ENCODE measurements around the gene MT3. TPM values are rescaled to one million over a fixed set of nuclear protein-coding genes. Genes with fewer than 3 reads are reported as not detected.
"Not testable (repeated sequence)": the region's sequence is repeated elsewhere in the genome, so short reads cannot be mapped to it uniquely, and the experiment has no call there.

MT3 gene
- total RNA-seq, 1 donor from 2014 or later: 4.9 TPM

DNA sequence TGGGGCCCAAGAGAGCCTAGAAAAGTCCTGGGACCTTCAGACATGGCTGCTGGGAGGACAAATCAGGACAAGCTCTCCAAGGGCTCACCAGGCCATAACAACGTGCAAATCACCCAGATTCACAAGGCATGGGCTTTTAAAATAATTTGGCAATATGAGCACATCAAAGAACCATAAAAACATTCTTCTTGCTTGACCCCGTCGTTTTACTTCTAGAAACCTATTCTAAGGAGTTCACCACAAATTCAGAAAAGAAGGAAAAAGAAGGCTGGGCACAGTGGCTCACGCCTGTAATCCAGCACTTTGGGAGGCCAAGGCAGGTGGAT, 12.1 kb upstream of the MT3 start:
- intact Hi-C loops (cut with micrococcal nuclease): loop anchor here (1.0 to 2.0 kb wide), 4 partner anchors 23 to 125 kb away; partner anchors contain the start of gene MT1X

DNA sequence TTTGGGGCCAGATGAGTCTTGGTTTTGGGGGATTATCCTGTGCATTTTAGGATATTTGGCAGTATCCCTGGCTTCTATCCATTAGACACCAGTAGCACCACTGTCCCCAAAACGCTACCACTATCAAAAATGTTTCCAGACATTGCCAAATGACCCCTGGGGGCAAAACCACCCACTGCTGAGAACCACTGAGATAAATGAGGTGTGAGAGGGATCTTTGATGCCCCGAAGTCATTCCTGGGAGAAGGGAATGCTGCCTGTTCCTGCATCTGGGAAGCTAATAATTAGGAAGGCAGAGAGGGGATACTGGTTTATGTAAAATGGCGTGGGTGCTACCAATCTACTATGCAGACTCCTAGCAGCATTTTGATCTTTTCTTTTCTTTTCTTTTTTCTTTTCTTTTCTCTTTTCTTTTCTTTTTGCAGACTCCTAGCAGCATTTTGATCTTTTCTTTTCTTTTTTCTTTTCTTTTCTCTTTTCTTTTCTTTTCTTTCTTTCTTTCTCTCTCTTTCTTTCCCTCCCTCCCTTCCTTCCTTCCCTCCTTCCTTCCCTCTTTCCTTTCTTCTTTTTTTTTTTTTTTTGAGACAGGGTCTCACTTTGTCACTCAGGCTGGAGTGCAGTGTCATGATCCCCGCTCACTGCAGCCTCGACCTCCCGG, 8.8 kb upstream of the MT3 start:
- intact Hi-C loops (cut with micrococcal nuclease): no loop called here

DNA sequence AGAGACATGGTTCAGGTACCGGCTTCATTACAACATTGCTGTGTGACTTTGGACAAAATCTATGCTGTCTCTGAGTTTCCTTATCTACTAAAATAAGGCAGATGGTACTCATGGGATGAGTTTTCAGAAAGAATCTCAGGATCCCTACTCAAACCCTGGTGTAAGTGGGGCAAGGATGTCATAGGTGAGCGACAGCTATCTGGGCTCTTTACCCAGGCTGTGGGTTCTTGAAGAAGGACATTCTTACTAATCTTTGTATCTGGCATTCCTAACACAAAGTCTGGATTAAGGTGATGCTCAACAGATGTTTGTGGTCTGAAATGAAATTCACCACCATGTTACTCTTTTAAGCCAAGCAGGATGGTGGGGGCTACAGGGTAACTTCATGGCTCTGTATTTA, 6.4 kb upstream of the MT3 start:
- intact Hi-C loops (cut with micrococcal nuclease): not testable (repeated sequence)

DNA sequence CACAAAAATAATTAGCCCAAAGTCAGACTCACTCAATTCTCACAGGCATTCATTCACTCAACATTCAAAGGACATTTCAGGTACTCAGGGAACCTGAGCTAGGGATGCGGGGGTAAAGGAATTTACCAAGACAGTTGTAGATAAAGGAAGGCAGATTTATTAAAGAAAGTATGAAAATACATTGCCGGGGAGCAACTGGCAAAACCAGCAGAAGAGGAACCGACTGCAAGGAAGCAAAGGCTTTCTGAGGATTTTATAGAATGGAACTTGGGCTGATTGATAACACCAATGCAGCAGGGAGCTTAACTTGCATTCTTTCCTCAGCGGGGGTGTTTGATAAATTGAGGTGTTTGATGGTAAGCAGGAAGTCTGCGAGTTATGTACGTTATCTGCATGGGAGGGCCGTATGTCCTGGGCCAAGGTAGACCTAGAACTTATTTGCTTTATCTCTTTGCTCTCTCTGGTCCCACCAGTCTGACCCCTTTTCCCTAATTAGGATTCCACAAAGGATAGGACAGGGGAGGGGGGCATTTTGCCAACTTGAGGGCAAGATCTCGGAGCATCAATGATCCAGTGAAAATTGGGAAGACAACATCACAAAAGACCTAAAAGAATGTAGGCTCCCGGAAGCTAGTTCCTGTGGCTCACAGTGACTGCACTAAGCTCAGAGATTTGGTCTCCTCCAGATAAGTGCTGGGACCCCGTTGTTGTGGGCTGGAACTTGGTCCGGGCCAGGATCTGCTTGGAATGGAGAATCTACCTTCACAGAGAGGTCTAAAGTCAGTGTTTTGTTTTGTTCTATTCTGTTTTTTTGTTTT, 5.8 kb upstream of the MT3 start:
- intact Hi-C loops (cut with micrococcal nuclease): no loop called here

DNA sequence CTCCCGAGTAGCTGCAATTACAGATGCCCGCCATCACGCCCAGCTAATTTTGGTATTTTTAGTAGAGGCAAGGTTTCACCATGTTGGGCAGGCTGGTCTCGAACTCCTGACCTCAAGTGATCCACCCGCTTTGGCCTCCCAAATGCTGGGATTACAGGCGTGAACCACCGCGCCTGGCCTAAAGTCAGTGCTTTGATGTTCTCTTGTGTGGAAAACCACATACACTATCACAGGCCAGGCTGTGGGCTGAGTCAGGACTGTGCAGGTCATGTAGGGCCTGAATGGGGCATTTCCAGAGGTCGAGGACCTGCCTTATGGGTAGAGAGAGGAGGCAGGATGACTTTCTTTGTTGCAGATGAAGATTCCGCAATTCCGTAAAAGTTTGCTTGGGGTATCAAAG, 5.1 kb upstream of the MT3 start:
- intact Hi-C loops (cut with micrococcal nuclease): no loop called here

DNA sequence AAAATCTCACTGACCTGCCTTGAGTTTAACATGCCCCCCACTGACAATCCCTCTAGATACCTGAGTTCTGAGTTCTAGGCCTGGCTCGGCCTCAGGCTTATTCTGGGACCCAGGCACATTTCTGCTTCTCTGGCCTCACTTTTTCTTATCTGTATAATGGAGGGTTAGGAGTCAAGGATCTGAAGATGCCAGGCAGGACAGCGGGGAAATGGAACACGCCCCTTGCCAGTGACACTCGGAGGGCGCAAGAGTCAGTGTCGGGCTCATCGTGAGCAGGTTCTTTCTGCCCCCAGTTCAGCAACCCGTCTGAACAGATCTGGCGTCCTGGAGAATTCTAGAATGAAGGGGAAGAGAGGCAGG, 567 bp upstream of the MT3 start:
- intact Hi-C loops (cut with micrococcal nuclease): no loop called here

DNA sequence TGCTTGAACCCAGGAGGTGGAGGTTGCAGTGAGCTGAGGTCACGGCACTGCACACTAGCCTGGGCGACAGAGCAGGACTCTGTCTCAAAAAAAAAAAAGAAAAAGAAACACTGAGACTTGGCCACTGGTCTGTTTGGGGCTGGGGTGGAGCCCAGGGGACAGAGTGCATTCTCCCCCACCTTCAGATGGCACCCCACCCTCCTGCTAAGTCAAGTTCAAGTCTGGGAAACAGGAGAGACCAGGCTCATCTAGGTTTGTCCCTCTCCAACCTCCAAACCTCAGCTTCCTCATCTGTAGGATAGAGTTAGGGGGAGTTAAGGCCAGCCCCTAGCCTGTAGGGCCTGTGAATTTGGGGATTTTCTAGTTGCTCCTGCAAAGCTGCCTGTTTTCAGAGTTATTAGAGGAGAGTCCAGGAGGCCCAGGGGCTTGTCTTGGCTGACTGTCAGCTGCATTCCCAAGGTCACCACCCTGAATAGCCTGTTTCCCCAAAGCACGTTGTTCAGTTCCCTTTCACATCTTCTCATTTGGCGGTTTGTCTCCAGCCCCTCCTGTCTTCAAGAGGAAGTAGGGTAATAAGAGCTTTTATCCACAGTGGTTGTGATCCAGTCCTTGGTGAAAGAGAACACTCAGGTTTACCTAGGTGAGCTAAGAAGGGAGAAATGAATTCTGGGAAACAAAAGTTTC, 2.2 kb downstream of the MT3 start:
- intact Hi-C loops (cut with micrococcal nuclease): no loop called here

DNA sequence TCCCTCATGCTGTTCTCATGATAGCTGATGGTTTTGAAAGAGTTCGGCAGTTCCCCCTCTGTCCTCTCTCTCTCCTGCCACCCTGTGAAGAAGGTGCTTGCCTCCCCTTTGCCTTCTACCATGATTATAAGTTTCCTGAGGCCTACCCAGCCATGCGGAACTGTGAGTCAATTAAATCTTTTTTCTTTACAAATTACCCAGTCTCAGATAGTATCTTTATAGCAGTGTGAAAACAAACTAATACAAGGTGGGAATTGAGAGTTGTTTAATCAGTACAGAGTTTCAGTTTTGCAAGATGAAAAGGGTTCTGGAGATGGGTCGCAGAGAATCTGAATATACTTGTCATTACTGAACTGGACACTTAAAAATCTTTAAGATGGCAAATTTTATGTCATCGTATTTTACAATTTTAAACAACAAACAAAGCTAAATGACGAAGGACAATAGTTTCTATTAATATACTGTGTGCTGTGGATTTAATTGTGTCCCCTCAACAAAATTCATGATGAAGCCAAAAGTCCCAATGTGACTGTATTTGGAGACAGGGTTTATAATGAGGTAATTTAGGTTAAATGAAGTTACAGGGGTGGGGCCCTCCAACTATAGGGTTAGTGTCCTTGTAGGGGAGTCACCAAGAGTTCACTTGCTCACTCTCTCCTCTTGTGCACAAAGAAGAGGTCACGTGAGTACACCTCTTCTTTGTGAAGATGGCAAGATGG, 4.4 kb downstream of the MT3 start:
- intact Hi-C loops (cut with micrococcal nuclease): no loop called here

DNA sequence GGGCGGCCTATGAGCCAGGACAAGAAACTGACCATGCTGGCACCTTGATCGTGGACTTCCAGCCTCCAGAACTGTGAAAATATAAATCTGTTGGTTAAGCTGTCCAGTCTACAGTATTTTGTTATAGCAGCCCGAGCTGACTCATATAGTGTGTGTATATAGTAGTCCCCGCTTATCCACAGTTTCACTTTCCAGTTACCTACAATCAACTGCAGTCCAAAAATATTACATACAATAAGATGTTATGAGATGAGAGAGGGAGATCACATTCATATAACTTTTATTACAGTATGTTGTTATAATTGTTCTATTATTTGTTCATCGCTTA, 4.9 kb downstream of the MT3 start:
- intact Hi-C loops (cut with micrococcal nuclease): no loop called here

DNA sequence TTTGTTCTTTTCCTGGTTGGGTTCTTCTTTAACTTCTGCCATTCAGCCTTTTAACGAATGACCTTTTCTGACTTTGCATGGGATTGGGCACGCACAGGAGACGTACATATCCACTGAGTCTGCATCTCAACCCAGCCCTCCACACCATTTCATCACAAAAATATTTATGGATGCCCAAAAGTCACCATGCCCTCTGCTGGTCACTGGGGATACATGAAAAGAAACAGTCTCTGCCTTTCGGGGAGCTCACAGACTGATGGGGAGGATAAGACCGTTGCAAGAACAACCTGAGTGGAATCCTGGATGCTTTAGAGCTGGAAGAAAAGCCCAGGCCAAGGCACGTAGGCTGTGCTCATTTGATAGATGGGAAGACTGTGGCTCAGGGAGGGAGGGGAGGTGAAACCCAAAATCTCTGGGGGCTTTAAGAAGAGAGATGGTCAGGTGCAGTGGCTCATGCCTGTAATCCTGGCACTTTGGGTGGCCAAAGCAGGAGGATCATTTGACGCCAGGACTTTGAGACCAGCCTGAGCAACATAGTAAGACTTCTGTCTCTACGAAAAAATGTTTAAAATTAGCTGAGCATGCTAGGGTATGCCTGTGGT, 11.2 kb downstream of the MT3 start:
- intact Hi-C loops (cut with micrococcal nuclease): loop anchor here (1.0 to 5.0 kb wide), 2 partner anchors 23 to 88 kb away; no protein-coding TSS in a partner anchor

DNA sequence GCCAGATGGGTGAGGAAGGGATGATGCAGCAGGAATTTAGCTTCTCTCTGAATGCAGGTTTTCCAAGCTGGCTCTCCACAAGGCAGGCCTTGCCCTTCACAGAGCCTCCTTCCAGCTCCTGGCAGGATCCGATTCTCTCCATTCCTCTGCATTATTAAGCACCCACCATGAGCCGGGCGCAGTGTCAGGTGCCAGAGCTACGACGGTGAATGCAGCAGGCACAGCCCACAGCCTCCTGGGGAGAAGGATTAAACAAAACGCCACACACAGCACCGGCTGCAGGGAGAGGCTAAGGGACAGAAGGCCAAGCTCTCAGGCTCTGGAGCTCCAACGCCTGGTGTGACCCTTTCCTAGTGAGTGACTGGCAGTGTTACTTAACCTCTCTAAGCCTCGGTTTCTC, 12.0 kb downstream of the MT3 start:
- intact Hi-C loops (cut with micrococcal nuclease): loop anchor here (5.0 kb wide), 1 partner anchor 89 kb away; no protein-coding TSS in a partner anchor

DNA sequence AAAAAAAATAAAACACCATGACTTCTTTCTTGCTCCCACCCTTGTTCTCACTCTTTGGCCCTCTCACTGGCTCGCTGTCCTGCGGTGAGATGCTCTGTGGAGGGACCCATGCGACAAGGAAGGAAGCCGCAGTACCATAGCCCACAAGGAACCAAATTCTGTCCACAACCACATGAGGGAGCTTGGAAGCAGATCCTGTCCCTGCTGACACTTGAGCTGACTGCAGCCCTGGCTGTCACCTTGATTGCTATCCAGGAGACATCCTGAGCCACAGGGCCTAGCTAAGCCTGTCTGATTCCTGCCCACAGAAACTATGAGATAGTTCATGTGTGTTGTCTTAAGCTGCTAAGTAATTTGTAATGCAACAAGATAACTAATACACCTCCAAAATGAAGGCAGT, 14.3 kb downstream of the MT3 start:
- intact Hi-C loops (cut with micrococcal nuclease): loop anchor here (5.0 kb wide), 1 partner anchor 91 kb away; no protein-coding TSS in a partner anchor

DNA sequence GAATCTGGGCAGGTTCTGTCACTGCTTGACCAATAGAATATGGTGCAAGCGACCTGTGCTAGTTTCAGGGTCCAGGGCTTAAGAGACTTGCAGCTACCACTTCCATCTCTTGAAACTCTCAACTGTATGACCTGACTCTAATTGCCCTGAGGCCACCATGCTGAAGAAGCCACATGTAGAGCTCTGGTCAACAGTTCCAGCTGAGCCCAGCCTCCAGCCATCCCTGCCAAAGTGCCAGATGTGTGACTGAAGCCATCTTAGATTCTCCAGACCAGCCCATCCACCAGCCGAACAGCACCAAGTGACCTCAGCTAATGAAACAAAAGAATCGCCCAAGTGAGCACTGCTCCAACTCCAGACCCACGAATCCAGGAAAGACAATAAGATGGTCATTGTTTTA, 15.6 kb downstream of the MT3 start:
- intact Hi-C loops (cut with micrococcal nuclease): loop anchor here (5.0 kb wide), 1 partner anchor 93 kb away; no protein-coding TSS in a partner anchor

DNA sequence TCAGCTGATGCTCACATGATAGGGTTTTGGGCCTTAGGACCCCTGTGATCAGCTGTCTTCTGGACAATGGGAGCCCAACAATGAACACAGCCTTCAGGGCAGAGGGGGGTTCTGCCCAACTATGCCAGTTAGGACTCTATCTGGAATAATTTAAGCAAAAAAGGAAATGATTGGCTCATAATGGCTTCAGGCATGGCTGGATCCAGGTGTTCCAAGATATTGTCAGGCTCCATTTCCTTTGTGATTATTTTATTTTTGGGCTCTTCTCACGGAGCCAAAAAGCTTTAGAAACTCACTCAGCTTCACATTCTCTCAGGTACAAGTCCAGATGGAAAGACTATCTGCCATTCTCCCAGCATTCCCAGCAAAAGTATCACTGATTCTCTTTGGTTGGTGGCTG, 16.1 kb downstream of the MT3 start:
- intact Hi-C loops (cut with micrococcal nuclease): no loop called here

DNA sequence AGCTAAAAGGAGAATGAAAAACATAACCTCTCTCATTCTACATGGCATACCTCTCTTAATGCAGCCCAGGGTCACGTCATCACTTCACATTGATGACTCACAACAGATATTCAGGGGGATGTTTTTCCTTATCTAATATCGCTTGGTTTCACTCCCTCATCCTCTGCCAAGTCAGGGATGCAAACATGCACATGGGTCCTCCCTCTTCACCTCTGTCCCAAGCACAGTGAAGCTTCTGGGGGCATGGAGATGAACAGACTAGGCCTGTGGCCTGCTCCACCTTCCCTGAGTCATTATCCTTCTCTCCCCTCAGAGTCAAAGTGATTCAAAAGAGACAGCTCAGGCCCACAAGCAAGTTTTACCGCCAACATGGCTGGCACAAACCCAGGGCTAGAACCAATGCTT, 16.7 kb downstream of the MT3 start:
- intact Hi-C loops (cut with micrococcal nuclease): no loop called here

DNA sequence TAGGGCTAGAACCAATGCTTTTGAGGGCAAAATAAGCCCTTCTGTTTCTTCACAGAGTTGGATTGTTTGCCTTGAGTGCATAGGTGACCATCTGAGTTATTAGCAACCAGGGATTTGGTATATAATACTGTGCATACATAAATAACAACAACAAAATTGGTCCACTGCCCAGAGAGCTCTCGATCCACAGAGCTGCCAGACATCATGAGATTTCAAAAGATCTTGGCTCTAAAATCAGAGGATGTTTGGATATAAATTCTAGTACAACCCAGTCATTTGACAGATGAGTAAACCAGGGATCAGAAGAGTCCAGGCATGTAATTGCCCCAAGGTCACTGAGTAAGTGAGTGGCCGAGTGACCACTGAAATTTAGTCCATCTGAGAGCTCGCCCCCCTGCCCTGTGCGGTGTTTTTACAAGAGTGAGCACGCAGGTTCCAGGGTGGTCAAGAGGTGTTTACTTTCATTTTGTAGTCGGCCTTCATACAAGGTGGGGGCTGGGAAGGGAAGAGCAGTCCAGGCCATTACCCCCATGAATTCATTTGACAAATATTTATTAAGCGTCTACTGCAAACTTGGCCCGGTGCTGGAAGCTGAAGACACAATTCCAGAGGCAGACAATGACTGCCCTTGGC, 17.3 kb downstream of the MT3 start:
- intact Hi-C loops (cut with micrococcal nuclease): no loop called here

DNA sequence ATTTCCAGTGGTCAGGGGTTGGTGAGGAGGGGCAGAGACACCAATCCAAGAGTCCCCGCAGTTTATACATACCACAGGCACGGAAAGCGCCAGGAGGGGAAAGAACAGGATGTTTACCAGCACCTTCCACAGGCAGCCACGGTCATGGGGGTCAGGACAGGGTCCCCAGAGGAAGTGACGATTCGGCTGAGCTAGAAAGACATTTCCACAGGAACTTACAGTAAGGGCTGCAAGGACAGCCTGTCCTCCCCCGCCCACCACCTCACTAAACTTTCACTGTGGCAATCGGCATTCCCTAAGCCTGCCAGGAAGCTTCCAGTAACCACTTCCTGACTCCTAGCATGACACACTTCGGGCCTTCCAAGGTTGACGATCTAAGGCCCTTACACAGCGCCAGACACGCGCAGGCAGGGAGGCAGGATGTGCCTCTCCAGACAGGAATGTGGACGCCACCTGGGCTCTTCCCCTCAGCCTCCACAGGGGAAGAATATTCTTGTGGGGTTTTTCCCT, 17.8 kb downstream of the MT3 start:
- intact Hi-C loops (cut with micrococcal nuclease): no loop called here

DNA sequence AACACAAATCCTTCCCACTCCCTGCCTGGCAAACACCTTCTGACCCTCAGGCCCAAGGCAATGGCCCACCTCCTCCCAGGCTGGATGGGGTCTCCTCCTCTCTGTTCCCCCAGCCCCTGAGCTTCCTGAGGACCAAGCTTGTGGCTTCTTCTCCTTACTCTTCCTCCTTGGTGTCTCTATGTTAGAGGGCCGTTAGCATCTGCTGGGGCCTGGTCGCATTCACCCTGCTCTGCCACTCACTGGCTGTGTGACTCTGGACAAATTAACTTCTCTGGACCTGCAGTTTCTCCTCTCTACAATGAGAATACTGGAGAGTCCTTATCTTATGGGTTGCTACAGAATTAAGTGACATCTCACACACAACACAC, 18.3 kb downstream of the MT3 start:
- intact Hi-C loops (cut with micrococcal nuclease): loop anchor here (1.0 to 2.0 kb wide), 5 partner anchors 10 to 325 kb away; partner anchors contain the start of genes HERPUD1, MT1E, MT1X and NUDT21

DNA sequence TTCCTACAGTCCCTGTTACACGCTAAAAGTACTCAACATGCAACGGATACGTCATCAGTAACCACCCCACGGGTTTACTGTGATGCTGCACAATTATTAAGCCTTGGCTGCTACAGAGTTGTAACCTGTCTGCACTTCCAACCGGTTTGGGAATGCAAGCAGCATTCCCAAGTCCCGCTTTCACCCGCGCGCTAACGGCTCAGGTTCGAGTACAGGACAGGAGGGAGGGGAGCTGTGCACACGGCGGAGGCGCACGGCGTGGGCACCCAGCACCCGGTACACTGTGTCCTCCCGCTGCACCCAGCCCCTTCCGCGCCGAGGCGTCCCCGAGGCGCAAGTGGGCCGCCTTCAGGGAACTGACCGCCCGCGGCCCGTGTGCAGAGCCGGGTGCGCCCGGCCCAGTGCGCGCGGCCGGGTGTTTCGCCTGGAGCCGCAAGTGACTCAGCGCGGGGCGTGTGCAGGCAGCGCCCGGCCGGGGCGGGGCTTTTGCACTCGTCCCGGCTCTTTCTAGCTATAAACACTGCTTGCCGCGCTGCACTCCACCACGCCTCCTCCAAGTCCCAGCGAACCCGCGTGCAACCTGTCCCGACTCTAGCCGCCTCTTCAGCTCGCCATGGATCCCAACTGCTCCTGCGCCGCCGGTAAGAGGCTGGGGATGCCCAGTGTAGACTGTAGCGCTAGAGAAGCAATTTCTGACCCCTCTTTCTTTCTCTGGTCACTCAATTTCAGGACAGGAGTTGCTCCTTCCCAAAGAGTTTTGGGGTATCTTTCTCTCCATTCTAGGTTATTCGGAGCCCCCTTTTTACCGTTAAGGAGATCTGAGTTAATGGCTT, 18.9 kb downstream of the MT3 start, which contains the start of gene MT2A:
MT2A (plus strand) TSS at position 542 of the 833 bp plus-strand sequence; CDS start at position 614, 72 bp downstream.
- intact Hi-C loops (cut with micrococcal nuclease): loop anchor here (1.0 to 2.0 kb wide), 5 partner anchors 9 to 324 kb away; partner anchors contain the start of genes HERPUD1, MT1E, MT1X and NUDT21
